PC-9 (cell line): ENCODE results near the gene RNF114. TPM values are rescaled to one million over a fixed set of nuclear protein-coding genes. Genes with fewer than 3 reads are reported as not detected.
A peak's percentile ranks its signal among the peaks of the same experiment; 100 is the strongest.

Source experiments
- BruUV-seq: library from RNA; stranded (reverse); fragments of 400-500 nt; replicated peaks from 2 replicates; lab custom pipeline; 2021; lab: Mats Ljungman, UMichigan
- CTCF ChIA-PET: fragments of 300-600 bp; sonication (Branson Sonifier 250); formaldehyde crosslinking; loops from one replicate; lab custom pipeline; 2022; ENCODE audit warnings: antibody characterized with exemption; lab: Charles Lee
- POLR2A ChIA-PET: fragments of 300-600 bp; sonication (Branson Sonifier 250); formaldehyde crosslinking; loops from one replicate; lab custom pipeline; 2022; ENCODE audit warnings: antibody characterized with exemption; ENCODE audit not compliant: unreplicated experiment; lab: Charles Lee
- DNase-seq, 2 experiments: peaks; one replicate each; pipeline versions ENCODE4 v3.0.0 to v3.0.0-alpha.2; 2015 to 2022; ENCODE audit warnings: mixed read lengths in 1 of 2
- H2AFZ ChIP-seq: fragments of 200-600 bp; sonication (generic); 2 replicates; pipeline ENCODE4 v1.8.1; 2017; ENCODE audit warnings: antibody characterized with exemption
- H3F3A ChIP-seq: fragments of 200-600 bp; sonication (generic); 2 replicates; pipeline ENCODE4 v1.8.1; 2017; ENCODE audit warnings: antibody characterized with exemption, mild to moderate bottlenecking, low read depth; ENCODE audit not compliant: insufficient read depth
- H3K27ac ChIP-seq: fragments of 200-600 bp; sonication (generic); 2 replicates; pipeline ENCODE4 v1.6.1; 2016; ENCODE audit warnings: mixed run types
- H3K27me3 ChIP-seq: fragments of 200-600 bp; sonication (generic); 2 replicates; pipeline ENCODE4 v1.6.1; 2016; ENCODE audit warnings: low read depth, mixed run types; ENCODE audit not compliant: insufficient read depth
- H3K36me3 ChIP-seq: fragments of 200-600 bp; sonication (generic); 2 replicates; pipeline ENCODE4 v1.6.1; 2016; ENCODE audit warnings: low read depth, mixed run types
- H3K4me1 ChIP-seq: fragments of 200-600 bp; sonication (generic); replicated peaks from 2 replicates; pipeline ENCODE4 v1.6.1; 2016; ENCODE audit warnings: mixed run types; ENCODE audit not compliant: insufficient read depth
- H3K4me2 ChIP-seq: fragments of 200-600 bp; sonication (generic); 2 replicates; pipeline ENCODE4 v1.6.1; 2017; ENCODE audit warnings: mixed run types
- H3K4me3 ChIP-seq: fragments of 200-600 bp; sonication (generic); 2 replicates; pipeline ENCODE4 v1.6.1; 2016; ENCODE audit warnings: mixed run types
- H3K79me2 ChIP-seq: fragments of 200-600 bp; sonication (generic); 2 replicates; pipeline ENCODE4 v1.6.1; 2017; ENCODE audit warnings: low read depth, mixed run types
- H3K9me2 ChIP-seq: fragments of 200-600 bp; sonication (generic); 2 replicates; pipeline ENCODE4 v1.8.1; 2017; ENCODE audit warnings: mild to moderate bottlenecking; ENCODE audit not compliant: insufficient read depth
- H3K9me3 ChIP-seq: fragments of 200-600 bp; sonication (generic); 2 replicates; pipeline ENCODE4 v1.8.1; 2016; ENCODE audit warnings: low read depth; ENCODE audit not compliant: insufficient read depth
- H4K20me1 ChIP-seq: fragments of 200-600 bp; sonication (generic); 2 replicates; pipeline ENCODE4 v1.8.1; 2017; ENCODE audit not compliant: insufficient read depth
- EZH2 ChIP-seq: fragments of 200-600 bp; sonication (generic); IDR thresholded peaks from 2 replicates; pipeline ENCODE4 v1.8.0; 2017; ENCODE audit warnings: antibody characterized with exemption, low read depth
- intact Hi-C: fragments of 100-400 bp; cut with micrococcal nuclease; formaldehyde crosslinking; loops from one replicate; pipeline ENCODE4 v1.10.0; 2022; ENCODE audit not compliant: unreplicated experiment
- total RNA-seq: library from RNA; stranded (reverse); gene quantifications from 2 replicates; pipeline ENCODE4 v1.2.3, GENCODE V29; 2021
- TF ChIP-seq, protein P1 (sequence below): fragments of 200-600 bp; sonication (generic); conservative IDR thresholded peaks from 2 replicates; pipeline ENCODE4 v1.6.1; 2017; ENCODE audit warnings: mixed run types, antibody characterized with exemption, mild to moderate bottlenecking, moderate library complexity

Gene RNF114
- total RNA-seq, 1 experiment from 2014 or later: 92.5 TPM

DNA sequence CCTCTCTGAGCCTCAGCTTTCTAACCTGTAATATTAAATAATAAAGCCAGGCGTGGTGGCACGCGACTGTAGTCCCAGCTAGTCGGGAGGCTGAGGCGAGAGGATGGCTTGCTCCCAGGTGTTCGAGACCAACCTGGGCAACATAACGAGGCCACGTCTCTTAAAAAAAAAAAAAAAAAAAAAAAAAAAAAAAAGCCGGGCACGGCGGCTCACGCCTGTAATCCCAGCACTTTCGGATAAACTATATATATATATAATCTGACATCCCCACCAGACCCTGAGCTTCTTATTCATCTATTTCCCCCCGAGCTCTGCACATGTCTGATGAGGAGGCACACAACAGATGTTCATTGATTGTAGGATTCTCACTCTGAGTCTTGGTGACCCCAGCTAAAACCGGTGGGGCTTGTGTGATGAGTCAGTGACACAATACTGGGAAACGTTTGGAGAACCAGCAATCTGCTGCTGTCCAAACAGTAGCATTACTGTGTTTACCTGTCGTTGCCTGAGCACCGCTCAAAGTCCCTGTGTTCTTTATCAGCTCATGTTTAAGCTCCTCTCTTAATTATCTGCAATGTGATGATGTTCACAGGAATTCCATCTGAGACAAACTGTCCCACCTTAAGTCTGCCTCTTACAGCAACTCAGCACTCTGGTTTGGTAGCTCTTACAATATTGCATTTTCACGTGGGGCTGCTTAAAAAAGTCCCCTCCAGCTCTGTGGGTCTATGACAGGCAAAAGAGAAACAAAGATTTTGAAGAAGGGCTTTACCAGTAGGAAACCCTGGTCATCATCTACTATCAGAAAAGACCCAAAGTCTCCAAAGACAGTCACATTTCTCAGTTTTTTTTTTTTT is 19.8 kb upstream of the RNF114 start:
- CTCF ChIA-PET: interaction anchor here (0.5 to 0.9 kb wide), 5 partner anchors 12 to 813 kb away, joined by 3 to 7 read pairs (median 3); no protein-coding TSS in a partner anchor
- intact Hi-C loops: loop anchor here (1.0 to 5.0 kb wide), 2 partner anchors 12 to 251 kb away; no protein-coding TSS in a partner anchor
- peak; percentile 76 to 97 for DNase-seq

DNA sequence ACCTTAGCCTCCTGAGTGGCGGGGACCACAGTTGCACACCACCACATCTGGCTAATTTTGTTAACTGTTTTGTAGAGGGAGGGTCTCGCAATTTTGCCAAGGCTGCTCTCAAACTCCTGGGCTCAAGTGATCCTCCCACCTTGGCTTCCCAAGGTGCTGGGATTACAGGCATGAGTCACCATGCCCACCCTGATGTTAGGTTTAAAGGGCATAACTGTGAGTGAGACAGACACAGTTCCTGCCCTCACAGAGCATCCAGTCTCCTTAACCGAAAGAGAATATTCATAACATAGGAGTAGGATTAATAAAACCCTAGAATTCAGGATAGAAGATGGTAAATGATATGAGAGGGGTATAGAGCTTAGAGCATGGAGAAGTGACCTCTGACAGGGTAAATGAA is 17.8 kb upstream of the RNF114 start:
- intact Hi-C loops: loop anchor here (5.0 kb wide), 1 partner anchor 249 kb away; no protein-coding TSS in a partner anchor
- peaks cover 37% of the 10 kb centered on the region for H3F3A ChIP-seq
- H3K4me1 ChIP-seq: peaks cover 28% of the 10 kb centered on the region
- H3K27ac ChIP-seq: no peak overlapping the region; the same call in 1 of the 2 replicates
- H3K9me2 ChIP-seq: no peaks in the 10 kb centered on the region
- POLR2A ChIA-PET: no interaction called here
- no peak overlapping the region for H2AFZ ChIP-seq
- no TSS peak for BruUV-seq
- TF ChIP-seq, protein P1, sequence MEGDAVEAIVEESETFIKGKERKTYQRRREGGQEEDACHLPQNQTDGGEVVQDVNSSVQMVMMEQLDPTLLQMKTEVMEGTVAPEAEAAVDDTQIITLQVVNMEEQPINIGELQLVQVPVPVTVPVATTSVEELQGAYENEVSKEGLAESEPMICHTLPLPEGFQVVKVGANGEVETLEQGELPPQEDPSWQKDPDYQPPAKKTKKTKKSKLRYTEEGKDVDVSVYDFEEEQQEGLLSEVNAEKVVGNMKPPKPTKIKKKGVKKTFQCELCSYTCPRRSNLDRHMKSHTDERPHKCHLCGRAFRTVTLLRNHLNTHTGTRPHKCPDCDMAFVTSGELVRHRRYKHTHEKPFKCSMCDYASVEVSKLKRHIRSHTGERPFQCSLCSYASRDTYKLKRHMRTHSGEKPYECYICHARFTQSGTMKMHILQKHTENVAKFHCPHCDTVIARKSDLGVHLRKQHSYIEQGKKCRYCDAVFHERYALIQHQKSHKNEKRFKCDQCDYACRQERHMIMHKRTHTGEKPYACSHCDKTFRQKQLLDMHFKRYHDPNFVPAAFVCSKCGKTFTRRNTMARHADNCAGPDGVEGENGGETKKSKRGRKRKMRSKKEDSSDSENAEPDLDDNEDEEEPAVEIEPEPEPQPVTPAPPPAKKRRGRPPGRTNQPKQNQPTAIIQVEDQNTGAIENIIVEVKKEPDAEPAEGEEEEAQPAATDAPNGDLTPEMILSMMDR: no peak
- no peak for TF ChIP-seq EZH2
- H3K9me3 ChIP-seq: no peaks in the 10 kb centered on the region
- H3K79me2 ChIP-seq: peaks cover 19% of the 10 kb centered on the region
- DNase-seq: no peak
- no peaks in the 10 kb centered on the region for H3K36me3 ChIP-seq
- H3K4me2 ChIP-seq: no peak overlapping the region
- H4K20me1 ChIP-seq: 0 out of 2 replicates have a peak, but pooled peaks cover 8% of the 10 kb centered on the region
- no peak overlapping the region for H3K4me3 ChIP-seq
- no peaks in the 10 kb centered on the region for H3K27me3 ChIP-seq
- CTCF ChIA-PET: no interaction called here

More for the DNA sequence above, 19.8 kb upstream of the RNF114 start:
- Histone ChIP-seq H3K79me2 (peaks cover 40% of the 10 kb centered on the region), H3K27ac (peak overlapping the region; percentile 96), H3K4me2 (peak overlapping the region; percentile 86), H3K4me1 (peaks cover 32% of the 10 kb centered on the region), H3F3A (peaks cover 31% of the 10 kb centered on the region), H3K4me3 (peak overlapping the region; percentile 90), H3K9me2 (no peaks in the 10 kb centered on the region), H4K20me1 (peaks cover 24% of the 10 kb centered on the region), H3K36me3 (no peaks in the 10 kb centered on the region), H3K27me3 (no peaks in the 10 kb centered on the region), H2AFZ (peak overlapping the region; percentile 95), H3K9me3 (no peaks in the 10 kb centered on the region)
- POLR2A ChIA-PET: interaction anchor here (0.5 to 0.8 kb wide), 11 partner anchors 21 to 635 kb away, joined by 3 to 21 read pairs (median 4); no protein-coding TSS in a partner anchor
- TF ChIP-seq, protein P1: no peak; the same call in 1 of the 2 replicates
- no peak for TF ChIP-seq EZH2
- BruUV-seq: TSS peak; percentile 64

DNA sequence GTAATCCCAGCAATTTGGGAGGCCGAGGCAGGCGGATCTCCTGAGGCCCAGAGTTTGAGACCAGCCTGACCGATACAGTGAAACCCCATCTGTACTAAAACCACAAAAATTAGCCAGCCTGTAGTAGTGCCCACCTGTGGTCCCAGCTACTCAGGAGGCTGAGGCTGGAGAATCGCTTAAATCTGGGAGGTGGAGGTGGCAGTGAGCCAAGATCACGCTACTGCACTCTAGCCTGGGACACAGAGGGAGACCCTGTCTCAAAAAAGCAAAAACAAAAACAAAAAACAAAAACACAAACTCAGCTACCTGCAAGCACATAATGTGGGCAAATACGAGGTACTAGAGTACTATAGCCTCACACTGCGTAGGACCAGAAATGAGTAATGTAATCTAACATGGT is 17.2 kb upstream of the RNF114 start:
- Histone ChIP-seq H3K4me3 (no peak overlapping the region), H3F3A (peaks cover 39% of the 10 kb centered on the region), H3K4me1 (peaks cover 23% of the 10 kb centered on the region), H3K9me3 (no peaks in the 10 kb centered on the region), H2AFZ (no peak overlapping the region), H3K79me2 (peaks cover 13% of the 10 kb centered on the region), H3K36me3 (no peaks in the 10 kb centered on the region), H3K27ac (no peak overlapping the region), H3K9me2 (no peaks in the 10 kb centered on the region), H4K20me1 (0 out of 2 replicates have a peak, but pooled peaks cover 2% of the 10 kb centered on the region), H3K27me3 (no peaks in the 10 kb centered on the region), H3K4me2 (no peak overlapping the region)
- intact Hi-C loops: loop anchor here (5.0 kb wide), 1 partner anchor 248 kb away; no protein-coding TSS in a partner anchor
- no peak for DNase-seq
- no TSS peak for BruUV-seq
- TF ChIP-seq, protein P1: no peak
- no peak for TF ChIP-seq EZH2
- ChIA-PET CTCF (no interaction called here), POLR2A (no interaction called here)
